GM21786 (cell line): ENCODE results near the gene GPBP1L1.
"Not testable (repeated sequence)": the region's sequence is repeated elsewhere in the genome, so short reads cannot be mapped to it uniquely, and the experiment has no call there.

Experiments
- ATAC-seq: cut with Tn5 transposase; IDR thresholded peaks from one replicate; pipeline ENCODE4 v1.9.1; 2021; ENCODE audit not compliant: unreplicated experiment

Gene GPBP1L1

GRCh38 chr1:45604239-45604638, 82.1 kb downstream of the GPBP1L1 start:
- no peak for ATAC-seq

- ATAC-seq = not testable (repeated sequence)
These were observed 89.6 kb downstream of the GPBP1L1 start for GRCh38 chr1:45596765-45597164.

- ATAC-seq = no peak
These were observed 91.9 kb downstream of the GPBP1L1 start for GRCh38 chr1:45594412-45594811.

- ATAC-seq = no peak
These were observed 96.5 kb downstream of the GPBP1L1 start for GRCh38 chr1:45589861-45590260.

- ATAC-seq = no peak
These were observed 99.6 kb downstream of the GPBP1L1 start for GRCh38 chr1:45586769-45587168.

- ATAC-seq = no peak
These were observed 100.7 kb downstream of the GPBP1L1 start for GRCh38 chr1:45585496-45586075.

- ATAC-seq = no peak
These were observed 101.3 kb downstream of the GPBP1L1 start for GRCh38 chr1:45585110-45585426.

- ATAC-seq = peak; percentile 16
These were observed 101.8 kb downstream of the GPBP1L1 start for GRCh38 chr1:45584351-45585109.

- ATAC-seq = peak; percentile 41
These were observed 102.5 kb downstream of the GPBP1L1 start, which contains the start of gene NASP for GRCh38 chr1:45583666-45584350. TSS of gene NASP (plus strand) at chr1:45584041. CDS start at chr1:45584147, 106 bp downstream.

- ATAC-seq = peak; percentile 66
These were observed 103.1 kb downstream of the GPBP1L1 start for GRCh38 chr1:45583264-45583665.
